ENCODE measurements around the gene CMBL. TPM values are rescaled to one million over a fixed set of nuclear protein-coding genes. Genes with fewer than 3 reads are reported as not detected.

The CMBL gene
- total and polyA plus RNA-seq, 2 experiments from 2014 or later = 20.8 to 24.1 TPM

DNA sequence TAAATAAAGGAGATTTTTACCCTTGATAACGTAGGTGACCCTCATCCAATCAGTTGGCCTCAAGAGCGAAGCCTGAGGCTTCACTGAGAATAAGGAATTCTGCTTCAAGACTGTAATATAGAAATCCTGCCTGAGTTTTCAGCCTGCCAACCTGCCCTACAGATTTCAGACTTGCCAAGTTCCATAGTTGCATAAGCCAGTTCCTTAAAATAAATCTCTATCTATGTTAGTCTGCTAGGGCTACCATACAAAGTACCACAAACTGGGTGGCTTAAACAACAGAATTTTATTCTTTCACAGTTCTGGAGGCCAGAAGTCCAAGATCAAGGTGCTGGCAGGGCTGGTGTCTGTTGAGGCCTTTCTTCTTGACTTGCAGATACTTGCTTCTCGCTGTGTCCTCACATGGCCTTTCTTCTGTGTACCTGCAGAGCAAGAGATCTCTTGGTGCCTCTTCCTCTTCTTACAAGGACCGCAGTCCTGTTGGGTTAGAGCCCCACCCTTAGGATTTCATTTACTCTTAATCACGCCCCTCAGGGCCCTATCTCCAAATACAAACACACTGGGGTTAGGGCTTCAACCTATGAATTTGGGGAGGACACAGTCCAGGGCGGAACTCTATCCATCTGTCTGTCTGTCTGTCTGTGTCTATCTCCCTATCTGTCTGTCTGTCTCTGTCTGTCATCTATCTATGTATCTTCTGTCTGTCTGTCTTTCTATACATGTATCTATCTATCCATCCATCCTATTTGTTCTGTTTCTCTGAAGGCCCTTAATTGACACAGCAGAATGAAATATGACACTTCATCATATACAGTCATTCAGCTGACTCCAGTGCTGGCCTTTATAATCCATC is 17.0 kb upstream of the CMBL start:
- Histone ChIP-seq H3K27ac (no peak overlapping the region), H3K9me2 (replicated peaks; ENCODE audit: insufficient read depth) (no peaks in the 10 kb centered on the region), H3K79me2 (no peaks in the 10 kb centered on the region), H4K20me1 (ENCODE audit: insufficient read depth, poor library complexity, severe bottlenecking) (no peaks in the 10 kb centered on the region), H3K4me3 (no peak overlapping the region), H3K9me3 (ENCODE audit: low read depth) (no peaks in the 10 kb centered on the region), H3K4me1 (ENCODE audit: insufficient read depth) (no peaks in the 10 kb centered on the region), H3K4me2 (no peak overlapping the region), H3K27me3 (no peaks in the 10 kb centered on the region), H2AFZ (no peak overlapping the region), H3K36me3 (replicated peaks; ENCODE audit: insufficient read depth, low read depth) (no peaks in the 10 kb centered on the region)
- 89% methylated on average over 6 of the region's 6 CpGs for WGBS (ENCODE audit: low lambda C conversion rate, missing lambda C conversion rate)
- no peak for TF ChIP-seq EZH2 (IDR thresholded peaks at IDR 0.05; ENCODE audit: borderline replicate concordance)
- no peak for TF ChIP-seq EZH2phosphoT487 (IDR thresholded peaks at IDR 0.05; ENCODE audit: low read depth, severe bottlenecking, unreplicated experiment)
- TF ChIP-seq, protein P1, sequence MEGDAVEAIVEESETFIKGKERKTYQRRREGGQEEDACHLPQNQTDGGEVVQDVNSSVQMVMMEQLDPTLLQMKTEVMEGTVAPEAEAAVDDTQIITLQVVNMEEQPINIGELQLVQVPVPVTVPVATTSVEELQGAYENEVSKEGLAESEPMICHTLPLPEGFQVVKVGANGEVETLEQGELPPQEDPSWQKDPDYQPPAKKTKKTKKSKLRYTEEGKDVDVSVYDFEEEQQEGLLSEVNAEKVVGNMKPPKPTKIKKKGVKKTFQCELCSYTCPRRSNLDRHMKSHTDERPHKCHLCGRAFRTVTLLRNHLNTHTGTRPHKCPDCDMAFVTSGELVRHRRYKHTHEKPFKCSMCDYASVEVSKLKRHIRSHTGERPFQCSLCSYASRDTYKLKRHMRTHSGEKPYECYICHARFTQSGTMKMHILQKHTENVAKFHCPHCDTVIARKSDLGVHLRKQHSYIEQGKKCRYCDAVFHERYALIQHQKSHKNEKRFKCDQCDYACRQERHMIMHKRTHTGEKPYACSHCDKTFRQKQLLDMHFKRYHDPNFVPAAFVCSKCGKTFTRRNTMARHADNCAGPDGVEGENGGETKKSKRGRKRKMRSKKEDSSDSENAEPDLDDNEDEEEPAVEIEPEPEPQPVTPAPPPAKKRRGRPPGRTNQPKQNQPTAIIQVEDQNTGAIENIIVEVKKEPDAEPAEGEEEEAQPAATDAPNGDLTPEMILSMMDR (IDR thresholded peaks at IDR 0.05; ENCODE audit: poor library complexity) = no peak
- no peak for DNase-seq (ENCODE audit: low spot score)

DNA sequence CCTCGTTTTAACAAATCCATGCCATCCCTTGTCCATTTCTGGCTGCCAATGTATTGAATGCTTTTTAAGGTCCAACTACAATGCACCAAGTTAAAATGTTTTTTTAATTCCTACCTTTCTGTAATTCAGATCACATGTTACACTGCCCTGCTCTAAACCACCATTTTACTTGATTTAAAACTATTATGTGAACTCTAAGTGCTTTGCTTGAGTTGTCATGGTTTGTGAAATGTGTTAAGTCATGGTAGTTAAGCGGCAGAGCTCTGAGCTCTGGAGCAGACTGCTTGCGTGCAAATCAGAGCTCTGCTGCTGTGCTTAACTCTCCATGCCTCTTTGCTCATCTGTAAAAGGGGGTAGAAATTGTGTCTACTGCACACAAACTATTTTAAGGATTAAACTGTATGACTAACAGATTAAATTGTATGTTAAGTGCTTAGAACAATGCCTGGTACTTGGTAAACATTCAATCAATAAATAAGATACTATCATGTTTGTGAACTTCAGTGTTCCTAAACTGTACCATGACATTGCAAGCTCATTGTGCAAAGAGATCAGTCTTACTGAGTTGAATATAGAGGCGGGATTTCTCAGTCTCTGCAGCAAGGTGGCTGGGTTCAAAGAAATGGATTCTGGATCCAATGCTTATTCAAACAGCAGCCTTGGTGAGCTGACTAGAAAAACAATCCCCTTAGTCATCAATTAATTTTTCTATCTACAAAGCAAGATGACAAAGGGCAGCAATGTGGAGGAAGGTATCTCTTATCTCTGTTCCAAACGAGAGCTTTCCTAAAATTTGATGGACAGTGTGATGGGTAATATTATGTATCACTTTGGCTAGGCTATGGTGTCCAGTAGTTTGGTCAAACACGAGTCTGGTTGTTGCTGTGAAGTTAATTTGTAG is 16.1 kb upstream of the CMBL start:
- DNase-seq (ENCODE audit: low spot score) = no peak
- H3K9me2 ChIP-seq (replicated peaks; ENCODE audit: insufficient read depth) = no peaks in the 10 kb centered on the region
- H3K4me3 ChIP-seq = no peak overlapping the region
- H3K27me3 ChIP-seq = no peaks in the 10 kb centered on the region
- 67% methylated on average over 6 of the region's 6 CpGs for WGBS (ENCODE audit: low lambda C conversion rate, missing lambda C conversion rate)
- no peaks in the 10 kb centered on the region for H3K79me2 ChIP-seq
- TF ChIP-seq, protein P1 (IDR thresholded peaks at IDR 0.05; ENCODE audit: poor library complexity) = no peak
- TF ChIP-seq EZH2 (IDR thresholded peaks at IDR 0.05; ENCODE audit: borderline replicate concordance) = no peak
- TF ChIP-seq EZH2phosphoT487 (IDR thresholded peaks at IDR 0.05; ENCODE audit: low read depth, severe bottlenecking, unreplicated experiment) = no peak
- H4K20me1 ChIP-seq (ENCODE audit: insufficient read depth, poor library complexity, severe bottlenecking) = no peaks in the 10 kb centered on the region
- no peak overlapping the region for H2AFZ ChIP-seq
- H3K4me2 ChIP-seq = no peak overlapping the region
- H3K9me3 ChIP-seq (ENCODE audit: low read depth) = no peaks in the 10 kb centered on the region
- no peaks in the 10 kb centered on the region for H3K36me3 ChIP-seq (replicated peaks; ENCODE audit: insufficient read depth, low read depth)
- no peaks in the 10 kb centered on the region for H3K4me1 ChIP-seq (ENCODE audit: insufficient read depth)
- H3K27ac ChIP-seq = peak overlapping the region; percentile 8

DNA sequence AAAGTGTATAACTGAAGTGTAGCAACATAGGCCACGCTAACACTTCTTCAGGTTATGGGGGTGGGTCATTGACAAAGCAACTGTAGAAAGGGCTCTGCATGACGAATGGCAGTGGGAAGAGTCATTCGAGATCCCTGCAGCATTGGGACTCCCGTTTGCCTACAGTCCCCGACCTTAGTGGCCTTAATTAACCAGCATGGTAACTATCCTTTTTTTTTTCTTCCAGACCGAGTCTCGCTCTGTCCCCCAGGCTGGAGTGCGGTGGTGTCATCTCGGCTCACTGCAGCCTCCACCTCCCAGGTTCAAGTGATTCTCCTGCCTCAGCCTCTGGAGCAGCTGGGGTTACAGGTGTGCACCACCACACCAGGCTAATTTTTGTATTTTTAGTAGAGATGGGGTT is 14.2 kb upstream of the CMBL start:
- H3K9me2 ChIP-seq (replicated peaks; ENCODE audit: insufficient read depth) = no peaks in the 10 kb centered on the region
- no peaks in the 10 kb centered on the region for H3K9me3 ChIP-seq (ENCODE audit: low read depth)
- TF ChIP-seq, protein P1 (IDR thresholded peaks at IDR 0.05; ENCODE audit: poor library complexity) = no peak
- TF ChIP-seq EZH2phosphoT487 (IDR thresholded peaks at IDR 0.05; ENCODE audit: low read depth, severe bottlenecking, unreplicated experiment) = no peak
- TF ChIP-seq EZH2 (IDR thresholded peaks at IDR 0.05; ENCODE audit: borderline replicate concordance) = no peak
- no peak overlapping the region for H2AFZ ChIP-seq
- H3K79me2 ChIP-seq = no peaks in the 10 kb centered on the region
- no peak for DNase-seq (ENCODE audit: low spot score)
- H3K27ac ChIP-seq = no peak overlapping the region
- no peaks in the 10 kb centered on the region for H3K36me3 ChIP-seq (replicated peaks; ENCODE audit: insufficient read depth, low read depth)
- WGBS (ENCODE audit: low lambda C conversion rate, missing lambda C conversion rate) = 84% methylated on average over 9 of the region's 9 CpGs
- H3K4me2 ChIP-seq = no peak overlapping the region
- H3K27me3 ChIP-seq = no peaks in the 10 kb centered on the region
- H3K4me1 ChIP-seq (ENCODE audit: insufficient read depth) = no peaks in the 10 kb centered on the region
- no peak overlapping the region for H3K4me3 ChIP-seq
- no peaks in the 10 kb centered on the region for H4K20me1 ChIP-seq (ENCODE audit: insufficient read depth, poor library complexity, severe bottlenecking)
